Gastroesophageal sphincter (tissue), 4 donors: ENCODE data around the gene COLEC11. TPM values are rescaled to one million over a fixed set of nuclear protein-coding genes. Genes with fewer than 3 reads are reported as not detected.

Experiments
- ATAC-seq: fragments of 150-250 bp; one replicate; pipeline ENCODE4 v1.9.1; 2016; ENCODE audit warnings: mild to moderate bottlenecking, moderate library complexity
- H3K27ac ChIP-seq, 4 donors: fragments of 200-600 bp; sonication (generic) in 3 of 4; 1 replicate in 3 of 4; 2 replicates in 1 of 4; pipeline ENCODE4 v1.5.1; 2016 to 2019
- H3K27me3 ChIP-seq: fragments of 200-600 bp; sonication (generic); one replicate; pipeline ENCODE4 v1.5.1; 2019
- H3K36me3 ChIP-seq, 2 donors: fragments of 200-600 bp; sonication (generic); one replicate each; pipeline ENCODE4 v1.5.1; 2019; ENCODE audit warnings: control low read depth in 1 of 2
- H3K4me1 ChIP-seq, 3 donors: fragments of 200-600 bp; sonication (generic); 1 replicate in 2 of 3; 2 replicates in 1 of 3; pipeline ENCODE4 v1.5.1; 2016 to 2019; ENCODE audit warnings: control low read depth in 2 of 3
- H3K4me3 ChIP-seq, 2 donors: fragments of 200-600 bp; sonication (generic); one replicate each; pipeline ENCODE4 v1.5.1; 2019; ENCODE audit warnings: mild to moderate bottlenecking in 1 of 2, moderate library complexity in 1 of 2
- H3K9me3 ChIP-seq, 3 donors: fragments of 200-600 bp; sonication (generic); one replicate each; pipeline ENCODE4 v1.5.1; 2017 to 2019; ENCODE audit warnings: control low read depth in 2 of 3
- CTCF ChIP-seq, 4 experiments: fragments of 200-600 bp in 2 of 4; fragments of 450-650 bp in 2 of 4; sonication (generic) in 1 of 4; IDR thresholded peaks; one replicate each; pipeline ENCODE4 v1.5.1; 2017 to 2019; ENCODE audit warnings: antibody characterized with exemption in 4 of 4, mild to moderate bottlenecking in 2 of 4, moderate library complexity in 2 of 4
- EP300 ChIP-seq: sonication (generic); formaldehyde crosslinking; IDR thresholded peaks from one replicate; pipeline ENCODE4 v1.6.1; 2017; ENCODE audit warnings: antibody characterized with exemption, mild to moderate bottlenecking
- POLR2A ChIP-seq, 2 donors: fragments of 450-650 bp; IDR thresholded peaks; one replicate each; pipeline ENCODE4 v1.6.1; 2017; ENCODE audit warnings: antibody characterized with exemption in 2 of 2, mild to moderate bottlenecking in 2 of 2, moderate library complexity in 1 of 2
- POLR2AphosphoS5 ChIP-seq: sonication (generic); formaldehyde crosslinking; IDR thresholded peaks from one replicate; pipeline ENCODE4 v1.6.1; 2017; ENCODE audit warnings: antibody characterized with exemption
- WGBS, 2 donors: methylation state at CpG; one replicate each; pipeline ENCODE4 v1.1.5; 2018; ENCODE audit warnings: low coverage in 1 of 2; 5-methylcytosine and 5-hydroxymethylcytosine counted together
- total RNA-seq, 4 donors: library from RNA; depleted of rRNA; stranded (reverse); fragments of >200 nt; gene quantifications; one replicate each; pipeline ENCODE4 v1.1.0, GENCODE V29; 2016

Gene COLEC11
- 1 to 10 TPM in 3 of 4 donors, under 1 TPM in 1; 0.57 to 5.0 (median 3.1) TPM for total RNA-seq

GRCh38 chr2:3594493-3595281, at the start of gene COLEC11:
COLEC11 (plus strand) TSS chr2:3595112; CDS start chr2:3604341, 9,229 bp downstream.
- Histone ChIP-seq H3K27ac (peak within 1 kb of the TSS in 1 of 4 donors; percentile 57), H3K36me3 (no peaks in the 10 kb centered on the region), H3K4me1 (peaks cover 0 to 9% (median 0%) of the 10 kb centered on the region in 3 donors), H3K4me3 (peak within 1 kb of the TSS in 1 of 2 donors; percentile 28), H3K9me3 (no peaks in the 10 kb centered on the region), H3K27me3 (no peaks in the 10 kb centered on the region)
- WGBS, 2 donors = 57 to 67% methylated on average over 2 to 9 of the region's 40 CpGs
- TF ChIP-seq POLR2AphosphoS5 (no peak), CTCF (IDR thresholded peaks at IDR 0.05) (peak in 2 of 4 experiments; percentile 6 to 42)
- ATAC-seq = no peak

- TF ChIP-seq POLR2AphosphoS5 (no peak), CTCF (IDR thresholded peaks at IDR 0.05) (no peak), EP300 (no peak), POLR2A (IDR thresholded peaks at IDR 0.05) (no peak)
- 81 to 89% methylated on average over 10 of the region's 10 CpGs for WGBS, 2 donors
- Histone ChIP-seq H3K4me3 (no peak overlapping the region), H3K9me3 (no peaks in the 10 kb centered on the region), H3K27me3 (no peaks in the 10 kb centered on the region), H3K27ac (no peak overlapping the region), H3K36me3 (peaks cover 10 to 100% of the 10 kb centered on the region in 2 donors), H3K4me1 (no peaks in the 10 kb centered on the region)
- ATAC-seq = no peak
These were observed 49.0 kb upstream of the COLEC11 start for GRCh38 chr2:3545788-3546478.

GRCh38 chr2:3547915-3548314, 47.0 kb upstream of the COLEC11 start:
- no peak for ATAC-seq
- TF ChIP-seq EP300 = no peak
- no peak for TF ChIP-seq POLR2AphosphoS5
- TF ChIP-seq CTCF (IDR thresholded peaks at IDR 0.05) = no peak
- TF ChIP-seq POLR2A (IDR thresholded peaks at IDR 0.05) = no peak
- Histone ChIP-seq H3K27ac (no peak overlapping the region), H3K36me3 (peaks cover 10 to 99% of the 10 kb centered on the region in 2 donors), H3K4me3 (no peak overlapping the region), H3K4me1 (no peaks in the 10 kb centered on the region), H3K9me3 (no peaks in the 10 kb centered on the region), H3K27me3 (no peaks in the 10 kb centered on the region)
- WGBS, 2 donors = 94 to 100% methylated on average over 2 of the region's 2 CpGs

- ATAC-seq = no peak
- H3K36me3 ChIP-seq = peaks cover 0 to 78% of the 10 kb centered on the region in 2 donors
- H3K4me3 ChIP-seq = no peak overlapping the region
- 70 to 86% methylated on average over 4 to 10 of the region's 10 CpGs for WGBS, 2 donors
- no peaks in the 10 kb centered on the region for H3K9me3 ChIP-seq
- no peaks in the 10 kb centered on the region for H3K27me3 ChIP-seq
- no peak for TF ChIP-seq CTCF (IDR thresholded peaks at IDR 0.05)
- TF ChIP-seq EP300 = no peak
- no peak for TF ChIP-seq POLR2A (IDR thresholded peaks at IDR 0.05)
- no peak for TF ChIP-seq POLR2AphosphoS5
- H3K4me1 ChIP-seq = peaks cover 0 to 16% (median 12%) of the 10 kb centered on the region in 3 donors
- H3K27ac ChIP-seq = no peak overlapping the region
These were observed 41.0 kb upstream of the COLEC11 start for GRCh38 chr2:3553946-3554345.
